SK-MEL-5 (cell line): ENCODE measurements around the gene ZNF71. TPM values are rescaled to one million over a fixed set of nuclear protein-coding genes. Genes with fewer than 3 reads are reported as not detected.

Experiments
- DNase-seq: peaks from one replicate; pipeline ENCODE4 v3.0.0-alpha.2; 2016; ENCODE audit warnings: low read depth, low spot score
- in situ Hi-C: cut with HindIII; loops from 2 replicates; pipeline ENCODE4 v1.10.0; 2016; ENCODE audit warnings: low sequenced_read_pairs, high pct_unique_total_duplicates, low pct_unique_long_range_greater_than_20kb
- polyA plus RNA-seq, 2 experiments: library from polyadenylated mRNA; depleted of rRNA; stranded (reverse); fragments of >200 nt; gene quantifications; 2 replicates each; pipeline ENCODE4 v1.2.3, GENCODE V29; 2015
- total RNA-seq: library from RNA; depleted of rRNA; stranded (reverse); fragments of >200 nt; shearing (Covaris generic); gene quantifications from 2 replicates; pipeline ENCODE4 v1.2.3, GENCODE V29; 2014; rRNA removed

Gene ZNF71
- total RNA-seq, result 5.8 and 8.8 TPM in 2 replicates
- polyA plus RNA-seq (2015; cell fraction: cytosol; rRNA removed), result 5.5 and 6.2 TPM in 2 replicates
- polyA plus RNA-seq (2015; cell fraction: nucleus; rRNA removed), result 3.5 and 4.1 TPM in 2 replicates

GRCh38 chr19:56594783-56595547 is at the start of gene ZNF71:
Gene ZNF71 (plus strand): TSS chr19:56595302. CDS start chr19:56601559, 6,257 bp downstream.
- peak; percentile 80 for DNase-seq
- in situ Hi-C loops, result no loop called here

GRCh38 chr19:56547535-56547934 is 47.6 kb upstream of the ZNF71 start:
- in situ Hi-C loops, result no loop called here
- no peak for DNase-seq

GRCh38 chr19:56554272-56554869 is 40.7 kb upstream of the ZNF71 start:
- no peak for DNase-seq
- in situ Hi-C loops, result no loop called here

- in situ Hi-C loops, result no loop called here
- no peak for DNase-seq
Observed at GRCh38 chr19:56562766-56563165, 32.3 kb upstream of the ZNF71 start.

DNA sequence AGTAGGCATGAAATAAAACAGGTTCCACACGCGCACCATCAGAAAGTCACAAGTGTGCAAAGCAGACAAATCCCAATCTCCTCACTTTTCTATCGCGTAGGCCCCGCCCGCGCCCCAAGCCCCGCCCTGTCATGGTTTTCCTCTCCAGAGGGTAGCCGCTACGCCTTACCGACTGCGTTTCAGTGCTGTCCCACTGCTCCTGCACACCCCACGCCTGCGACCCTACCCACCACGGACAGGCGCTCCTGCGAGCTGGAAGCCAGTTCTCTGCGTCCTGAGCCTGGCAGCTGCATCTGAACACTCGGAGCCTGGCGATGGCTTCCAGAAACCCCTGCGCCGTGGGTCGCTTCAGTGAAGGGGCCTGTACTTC is 28.2 kb upstream of the ZNF71 start:
- peak; percentile 46 for DNase-seq
- in situ Hi-C loops, result no loop called here

- peak; percentile 89 for DNase-seq
- in situ Hi-C loops, result no loop called here
Observed at GRCh38 chr19:56567274-56568120, 27.6 kb upstream of the ZNF71 start, which contains the start of gene ZNF470. Gene ZNF470 (plus strand): TSS chr19:56567468. CDS start chr19:56570312, 2,844 bp downstream.

GRCh38 chr19:56572589-56572988 is 22.5 kb upstream of the ZNF71 start:
- no peak for DNase-seq
- in situ Hi-C loops, result no loop called here

DNA sequence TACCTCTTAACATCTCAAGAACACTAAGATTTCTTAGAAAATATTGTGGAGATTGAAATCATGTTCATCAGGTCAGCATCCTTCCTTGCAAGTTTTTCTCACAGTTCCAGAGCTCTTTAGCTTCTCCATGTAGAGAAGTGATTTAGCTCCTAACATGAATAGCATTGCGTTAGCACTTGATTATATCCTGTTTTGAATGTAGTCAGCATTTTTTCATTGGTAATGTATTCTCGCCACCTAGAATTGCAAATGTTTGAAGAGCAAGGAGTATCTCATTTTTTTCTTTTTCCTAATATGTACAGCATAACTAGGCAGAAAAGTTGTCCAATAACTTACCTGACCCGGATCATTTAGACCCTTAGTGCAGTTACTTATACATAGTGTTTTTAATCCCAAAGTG is 21.2 kb upstream of the ZNF71 start:
- in situ Hi-C loops, result no loop called here
- DNase-seq, result no peak

GRCh38 chr19:56577719-56578602 is 17.1 kb upstream of the ZNF71 start:
- in situ Hi-C loops, result no loop called here
- no peak for DNase-seq

DNA sequence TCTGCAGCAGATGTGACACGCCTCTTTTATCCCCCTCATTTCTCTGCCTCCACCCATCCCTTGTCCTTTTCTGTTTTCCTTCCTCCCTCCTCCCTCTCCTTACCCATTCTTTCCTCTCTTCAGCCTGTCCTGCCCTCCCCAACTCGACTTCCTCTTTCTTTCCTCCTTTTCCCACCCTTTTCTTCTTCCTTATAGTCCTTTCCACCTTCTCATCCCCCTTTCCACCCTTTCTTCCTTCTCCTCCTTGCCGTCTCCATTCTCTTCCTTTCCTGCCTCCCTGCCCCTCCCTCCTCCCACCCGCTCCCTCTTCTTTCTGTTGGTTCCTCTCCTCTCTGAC is 688 bp upstream of the ZNF71 start:
- in situ Hi-C loops, result no loop called here
- no peak for DNase-seq

DNA sequence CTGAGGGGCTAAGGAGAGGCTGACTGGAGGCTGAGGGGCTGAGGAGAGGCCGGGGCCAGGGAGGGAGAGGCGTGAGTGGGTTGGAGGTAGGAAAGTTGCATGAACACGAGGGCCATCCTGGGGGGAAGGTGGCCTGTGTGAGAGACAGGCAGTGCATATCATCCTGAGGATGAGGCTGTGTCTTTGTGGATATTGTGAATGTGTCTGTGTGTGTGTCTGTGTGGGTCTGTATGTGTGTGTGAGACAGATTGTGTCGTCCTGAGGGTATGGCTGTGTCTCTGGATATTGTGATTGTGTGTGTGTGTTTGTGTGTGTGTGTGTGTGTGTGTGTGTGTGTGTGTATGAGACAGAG is 422 bp downstream of the ZNF71 start:
- in situ Hi-C loops, result no loop called here
- DNase-seq, result no peak

DNA sequence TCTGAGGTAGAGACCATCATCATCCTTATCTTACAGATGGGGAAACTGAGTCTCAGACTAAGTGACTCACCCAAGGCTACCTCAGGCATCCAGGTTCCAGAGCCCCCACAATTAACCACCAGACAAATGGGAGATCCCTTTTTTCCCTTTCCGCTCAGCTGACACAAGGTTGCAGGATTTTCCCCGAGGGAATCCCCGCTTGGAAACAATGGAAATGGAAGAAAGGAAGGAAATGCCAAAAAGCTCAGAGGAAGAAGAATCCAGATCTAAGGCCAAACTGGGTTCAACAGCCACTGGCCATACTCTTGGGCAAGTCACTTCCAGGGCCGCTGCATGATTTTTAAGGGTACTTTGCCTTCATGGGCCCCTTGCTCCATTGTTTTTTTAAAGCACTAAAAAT is 1.6 kb downstream of the ZNF71 start:
- in situ Hi-C loops, result no loop called here
- no peak for DNase-seq

DNA sequence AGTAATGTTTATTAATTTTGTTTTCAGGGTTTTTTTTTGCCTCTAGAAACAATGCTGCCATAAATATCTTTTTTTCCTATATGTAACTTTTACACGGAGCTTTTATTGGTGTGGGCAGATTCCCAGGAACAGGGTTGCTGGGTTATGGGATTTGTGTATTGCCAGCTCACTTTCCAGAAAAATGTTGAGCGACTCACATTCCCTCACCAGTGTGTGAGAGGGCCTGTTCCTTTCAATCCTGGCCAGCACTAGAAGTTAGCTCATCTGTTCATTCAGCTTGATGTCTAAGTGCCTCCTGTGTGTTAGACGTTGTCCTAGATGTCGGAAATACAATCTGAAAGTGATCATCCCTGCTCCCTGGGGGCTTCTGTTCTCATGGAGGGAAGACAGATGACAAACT is 2.6 kb downstream of the ZNF71 start:
- in situ Hi-C loops, result no loop called here
- DNase-seq, result no peak

GRCh38 chr19:56601375-56601774 is 6.3 kb downstream of the ZNF71 start:
- DNase-seq, result no peak
- in situ Hi-C loops, result no loop called here

DNA sequence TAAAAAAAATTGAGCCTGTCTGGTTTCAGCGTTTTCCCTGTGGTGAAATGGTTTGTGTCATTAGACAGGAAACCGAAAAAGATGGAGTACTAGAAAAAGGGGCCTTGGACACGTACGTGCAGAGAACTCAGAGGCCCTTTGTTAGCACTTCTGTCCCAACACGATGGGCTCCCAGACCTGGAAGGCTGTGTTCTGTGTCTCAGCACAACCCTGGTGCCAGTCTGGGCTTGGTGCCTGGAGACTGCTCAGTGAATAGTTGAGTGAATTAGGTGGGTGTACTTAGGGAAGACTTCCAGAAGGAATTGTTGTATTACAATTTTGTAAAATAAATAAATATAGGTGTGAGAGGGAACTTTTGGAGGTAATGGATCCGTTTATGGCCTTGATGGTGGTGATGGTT is 8.7 kb downstream of the ZNF71 start:
- no peak for DNase-seq
- in situ Hi-C loops, result no loop called here

DNA sequence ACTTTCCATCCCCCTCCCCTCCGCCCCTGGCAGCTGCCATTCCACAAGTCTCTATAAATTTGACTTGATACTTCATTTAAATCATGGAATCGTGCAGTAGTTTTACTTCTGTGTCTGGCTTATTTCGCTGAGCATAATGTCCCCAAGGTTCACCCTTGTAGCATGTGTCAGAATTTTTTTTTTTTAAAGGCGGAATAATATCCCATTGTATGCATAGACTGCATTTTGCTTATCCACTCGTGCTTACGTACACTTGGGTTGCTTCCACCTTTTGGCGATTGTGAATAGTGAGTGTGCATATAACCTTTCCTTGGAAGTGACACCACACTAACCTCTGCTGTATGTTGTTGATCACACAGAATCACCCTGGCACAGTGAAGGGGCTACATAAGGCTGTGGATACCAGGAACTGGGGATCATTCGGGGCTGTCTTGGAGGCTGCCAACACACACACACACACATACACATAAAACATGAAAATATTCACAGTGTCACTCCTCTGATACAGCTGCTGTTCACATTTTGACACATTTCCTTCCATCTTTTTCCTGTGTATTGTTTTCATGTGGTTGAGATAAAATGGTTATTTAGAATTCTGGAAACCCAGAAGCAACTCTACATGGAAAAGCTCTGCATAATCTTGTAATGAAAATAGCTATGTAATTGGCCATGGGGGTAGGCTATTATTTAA is 13.3 kb downstream of the ZNF71 start:
- in situ Hi-C loops, result no loop called here

GRCh38 chr19:56611288-56611687 is 16.2 kb downstream of the ZNF71 start:
- no peak for DNase-seq
- in situ Hi-C loops, result no loop called here

More for the DNA sequence above, 13.3 kb downstream of the ZNF71 start:
- DNase-seq, result no peak
